Neural cell (in vitro differentiated cells): ENCODE data around the gene NELL1. TPM values are rescaled to one million over a fixed set of nuclear protein-coding genes. Genes with fewer than 3 reads are reported as not detected.

Experiments
- H2AFZ ChIP-seq: fragments of 200-600, 300-800 bp; sonication (generic), shearing (Covaris generic); 2 replicates; pipeline ENCODE4 v1.6.0; 2014; ENCODE audit warnings: low read depth, mild to moderate bottlenecking, antibody characterized with exemption, low read length, moderate library complexity
- H3F3A ChIP-seq: fragments of 200-600 bp; shearing (Covaris generic); 2 replicates; pipeline ENCODE4 v1.6.1; 2016; ENCODE audit warnings: mild to moderate bottlenecking, moderate library complexity, mixed read lengths, antibody characterized with exemption, low read length; ENCODE audit not compliant: insufficient read depth, poor library complexity, severe bottlenecking
- H3K27ac ChIP-seq: fragments of 200-600, 300-800 bp; sonication (generic), shearing (Covaris generic); 2 replicates; pipeline ENCODE4 v1.5.1; 2014; ENCODE audit warnings: mild to moderate bottlenecking, low read length, moderate library complexity
- H3K27me3 ChIP-seq: fragments of 300-800, 200-600 bp; sonication (generic), shearing (Covaris generic); 2 replicates; pipeline ENCODE4 v1.6.0; 2014; ENCODE audit warnings: mild to moderate bottlenecking, low read depth, low read length, moderate library complexity; ENCODE audit not compliant: insufficient read depth
- H3K36me3 ChIP-seq: fragments of 300-800, 200-600 bp; sonication (generic), shearing (Covaris generic); 2 replicates; pipeline ENCODE4 v1.5.1; 2014; ENCODE audit warnings: mild to moderate bottlenecking, antibody characterized with exemption, low read length, moderate library complexity; ENCODE audit not compliant: insufficient read depth
- H3K4me2 ChIP-seq: fragments of 300-800, 200-600 bp; sonication (generic), shearing (Covaris generic); 2 replicates; pipeline ENCODE4 v1.6.0; 2014; ENCODE audit warnings: mild to moderate bottlenecking, low read length
- H3K4me3 ChIP-seq: fragments of 300-800, 200-600 bp; sonication (generic), shearing (Covaris generic); 2 replicates; pipeline ENCODE4 v1.5.1; 2014; ENCODE audit warnings: mild to moderate bottlenecking, low read length, moderate library complexity
- H3K79me2 ChIP-seq: fragments of 200-600 bp; shearing (Covaris generic); replicated peaks from 2 replicates; pipeline ENCODE4 v1.6.0; 2014; ENCODE audit warnings: mild to moderate bottlenecking, low read length, moderate library complexity; ENCODE audit not compliant: insufficient read depth
- H3K9ac ChIP-seq: fragments of 300-800, 200-600 bp; sonication (generic), shearing (Covaris generic); 2 replicates; pipeline ENCODE4 v1.6.1; 2016; ENCODE audit warnings: mild to moderate bottlenecking, low read length, mixed read lengths
- H3K9me2 ChIP-seq: fragments of 200-600 bp; shearing (Covaris generic); 2 replicates; pipeline ENCODE4 v1.6.1; 2016; ENCODE audit warnings: mild to moderate bottlenecking, low read length, mixed read lengths; ENCODE audit not compliant: insufficient read depth
- H3K9me3 ChIP-seq: fragments of 200-600, 300-800 bp; sonication (generic), shearing (Covaris generic); 2 replicates; pipeline ENCODE4 v1.6.1; 2016; ENCODE audit warnings: mild to moderate bottlenecking, mixed run types, low read length, moderate library complexity, mixed read lengths
- H4K20me1 ChIP-seq: fragments of 200-600 bp; shearing (Covaris generic); 2 replicates; pipeline ENCODE4 v1.6.1; 2016; ENCODE audit warnings: mild to moderate bottlenecking, mixed run types; ENCODE audit not compliant: insufficient read depth
- CTCF ChIP-seq: fragments of 450-650 bp; IDR thresholded peaks from 2 replicates; pipeline ENCODE4 v1.5.1; 2014; ENCODE audit warnings: antibody characterized with exemption, mild to moderate bottlenecking, moderate library complexity; ENCODE audit not compliant: poor library complexity, severe bottlenecking
- EP300 ChIP-seq: fragments of 450-650 bp; conservative IDR thresholded peaks from 2 replicates; pipeline ENCODE4 v1.6.1; 2014; ENCODE audit warnings: antibody characterized with exemption, mild to moderate bottlenecking, moderate library complexity; ENCODE audit not compliant: poor library complexity, severe bottlenecking
- EZH2 ChIP-seq: fragments of 200-600, 300-800 bp; shearing (Covaris generic), sonication (generic); IDR thresholded peaks from 2 replicates; pipeline ENCODE4 v1.6.1; 2014; ENCODE audit warnings: antibody characterized with exemption, low read length, borderline replicate concordance, mild to moderate bottlenecking; ENCODE audit not compliant: insufficient read depth, poor library complexity, severe bottlenecking
- MXI1 ChIP-seq: fragments of 450-650 bp; conservative IDR thresholded peaks from 2 replicates; pipeline ENCODE4 v1.6.1; 2014; ENCODE audit warnings: antibody characterized with exemption, mild to moderate bottlenecking; ENCODE audit not compliant: poor library complexity, severe bottlenecking
- POLR2AphosphoS5 ChIP-seq: IDR thresholded peaks from 2 replicates; pipeline ENCODE4 v1.6.1; 2012
- RAD21 ChIP-seq: fragments of 450-650 bp; conservative IDR thresholded peaks from 2 replicates; pipeline ENCODE4 v1.6.1; 2014; ENCODE audit warnings: antibody characterized with exemption, mild to moderate bottlenecking, moderate library complexity
- REST ChIP-seq: IDR thresholded peaks from 2 replicates; pipeline ENCODE4 v1.6.1; 2012; ENCODE audit warnings: borderline replicate concordance
- SMC3 ChIP-seq: fragments of 450-650 bp; conservative IDR thresholded peaks from 2 replicates; pipeline ENCODE4 v1.6.1; 2014; ENCODE audit warnings: antibody characterized with exemption, mild to moderate bottlenecking, moderate library complexity; ENCODE audit not compliant: poor library complexity
- TAF1 ChIP-seq: IDR thresholded peaks from 2 replicates; pipeline ENCODE4 v1.6.1; 2012; ENCODE audit warnings: low read depth
- polyA plus RNA-seq: library from polyadenylated mRNA; depleted of rRNA; stranded (reverse); fragments of >200 nt; gene quantifications from 2 replicates; pipeline ENCODE4 v1.2.3, GENCODE V29; 2014

The NELL1 gene
- polyA plus RNA-seq, 1 donor from 2014 or later: 70.4 TPM

DNA sequence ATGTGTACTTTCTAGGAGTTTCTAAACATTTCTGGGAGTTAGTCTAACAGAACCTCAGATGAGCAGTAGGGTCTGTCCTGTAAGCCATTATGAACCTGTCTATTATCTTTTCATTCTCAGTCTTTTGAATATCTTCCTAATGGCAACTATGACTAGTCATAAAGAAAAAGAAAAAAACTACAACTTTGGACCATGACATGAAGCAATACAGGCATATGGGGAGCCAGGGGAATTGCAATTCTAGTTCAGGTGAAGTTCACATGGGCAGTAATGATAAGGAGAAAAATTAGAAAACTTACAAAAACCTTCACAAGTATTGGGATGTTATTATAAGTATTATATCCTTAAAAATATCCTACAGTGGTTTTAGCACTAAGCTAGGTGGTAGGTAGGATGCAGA lies 874.5 kb downstream of the NELL1 start:
- Histone ChIP-seq H3F3A (peaks cover 1% of the 10 kb centered on the region), H3K4me2 (no peak overlapping the region), H3K79me2 (no peaks in the 10 kb centered on the region), H3K9me2 (no peaks in the 10 kb centered on the region), H3K27me3 (no peaks in the 10 kb centered on the region), H3K9ac (no peak overlapping the region), H3K9me3 (no peaks in the 10 kb centered on the region), H2AFZ (no peak overlapping the region), H3K4me3 (no peak overlapping the region), H4K20me1 (no peaks in the 10 kb centered on the region), H3K27ac (no peak overlapping the region), H3K36me3 (no peaks in the 10 kb centered on the region)
- no peak for TF ChIP-seq SMC3

DNA sequence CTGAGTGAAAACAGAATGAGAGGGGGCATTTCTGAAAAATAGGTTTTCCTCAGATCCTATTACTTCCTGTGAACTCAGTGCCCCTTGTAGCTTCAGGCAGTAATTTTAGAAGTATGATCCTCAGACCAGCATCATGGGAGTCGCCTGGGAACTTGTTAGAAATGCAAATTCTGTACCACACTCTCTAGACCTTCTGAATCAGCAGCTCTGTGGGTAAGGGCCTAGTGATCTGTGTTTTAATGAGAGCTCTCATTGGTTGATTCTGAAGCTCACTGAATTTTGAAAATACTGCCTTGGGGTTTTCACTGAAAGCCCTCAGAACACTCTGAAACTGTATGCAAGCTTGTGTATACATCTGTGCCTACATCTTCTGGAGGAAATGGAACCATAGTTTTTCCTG lies 876.3 kb downstream of the NELL1 start:
- no peak overlapping the region for H3K4me2 ChIP-seq
- H3F3A ChIP-seq: no peaks in the 10 kb centered on the region
- H3K27ac ChIP-seq: no peak overlapping the region
- H3K9ac ChIP-seq: no peak overlapping the region
- H3K9me3 ChIP-seq: no peaks in the 10 kb centered on the region
- H3K36me3 ChIP-seq: no peaks in the 10 kb centered on the region
- no peaks in the 10 kb centered on the region for H4K20me1 ChIP-seq
- H3K9me2 ChIP-seq: no peaks in the 10 kb centered on the region
- no peaks in the 10 kb centered on the region for H3K79me2 ChIP-seq
- TF ChIP-seq REST: no peak
- no peak for TF ChIP-seq SMC3
- TF ChIP-seq MXI1: no peak
- no peak for TF ChIP-seq EP300
- TF ChIP-seq EZH2: no peak
- TF ChIP-seq CTCF: no peak
- TF ChIP-seq TAF1: no peak
- no peak for TF ChIP-seq RAD21
- TF ChIP-seq POLR2AphosphoS5: no peak
- H2AFZ ChIP-seq: no peak overlapping the region
- H3K27me3 ChIP-seq: no peaks in the 10 kb centered on the region
- H3K4me3 ChIP-seq: no peak overlapping the region

DNA sequence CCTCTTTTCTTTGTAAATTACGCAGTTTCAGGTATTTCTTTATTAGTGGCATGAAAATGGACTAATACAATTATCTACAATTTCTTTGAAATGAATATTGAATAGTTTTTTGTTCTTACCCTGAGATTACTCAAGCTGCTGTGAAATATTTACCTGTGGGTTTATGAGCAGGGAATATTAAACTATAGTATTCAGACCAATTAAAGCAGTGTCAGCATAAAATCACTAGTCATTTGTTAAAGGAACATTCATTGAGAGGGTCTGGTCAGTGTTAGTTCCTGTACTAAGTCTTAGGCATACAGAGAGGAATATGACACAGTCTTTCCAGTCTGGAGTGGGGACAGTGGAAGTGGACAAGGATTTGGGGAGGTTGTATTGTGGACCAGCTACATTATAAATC lies 877.3 kb downstream of the NELL1 start:
- H2AFZ ChIP-seq: no peak overlapping the region
- TF ChIP-seq POLR2AphosphoS5: no peak
- TF ChIP-seq TAF1: no peak
- TF ChIP-seq SMC3: no peak
- TF ChIP-seq MXI1: no peak
- TF ChIP-seq REST: no peak
- no peak for TF ChIP-seq CTCF
- no peaks in the 10 kb centered on the region for H3K79me2 ChIP-seq
- no peaks in the 10 kb centered on the region for H3K9me3 ChIP-seq
- no peaks in the 10 kb centered on the region for H4K20me1 ChIP-seq
- H3K9me2 ChIP-seq: no peaks in the 10 kb centered on the region
- H3K36me3 ChIP-seq: no peaks in the 10 kb centered on the region
- no peaks in the 10 kb centered on the region for H3K27me3 ChIP-seq
- H3K27ac ChIP-seq: no peak overlapping the region
- H3K4me2 ChIP-seq: no peak overlapping the region
- no peak overlapping the region for H3K9ac ChIP-seq
- no peaks in the 10 kb centered on the region for H3F3A ChIP-seq
- no peak overlapping the region for H3K4me3 ChIP-seq
